GM12878 (cell line): Measurements from ENCODE around the gene ROBO1.

Source experiments
- CBFB ChIP-seq: IDR thresholded peaks from 2 replicates; pipeline ENCODE4 v1.6.1; 2016; ENCODE audit warnings: antibody characterized with exemption, low read depth
- CTCF ChIP-seq, 3 experiments: IDR thresholded peaks in 2 of 3; conservative IDR thresholded peaks in 1 of 3; 2 replicates each; pipeline ENCODE4 v1.5.1; 2011; ENCODE audit warnings: low read depth in 3 of 3, low read length in 3 of 3, mild to moderate bottlenecking in 3 of 3, control low read depth in 2 of 3, moderate library complexity in 2 of 3, inconsistent platforms in 1 of 3, mixed read lengths in 1 of 3; ENCODE audit not compliant: control insufficient read depth in 2 of 3, insufficient read depth in 1 of 3; ENCODE audit errors: extremely low read depth in 1 of 3
- E2F4 ChIP-seq: IDR thresholded peaks from 2 replicates; pipeline ENCODE4 v1.6.1; 2012; ENCODE audit warnings: low read depth, low read length, improper control_type of control experiment
- EGR1 ChIP-seq, 2 experiments: IDR thresholded peaks; 1 replicate in 1 of 2; 2 replicates in 1 of 2; pipeline ENCODE4 v1.6.1; 2011 to 2012; ENCODE audit warnings: low read depth in 2 of 2, low read length in 2 of 2, borderline replicate concordance in 1 of 2, mild to moderate bottlenecking in 1 of 2, moderate library complexity in 1 of 2
- EZH2 ChIP-seq: IDR thresholded peaks from 2 replicates; pipeline ENCODE4 v1.6.1; 2012; ENCODE audit warnings: low read depth, mild to moderate bottlenecking, control low read depth, inconsistent platforms, low read length, borderline replicate concordance; ENCODE audit not compliant: control insufficient read depth
- IKZF1 ChIP-seq: fragments of 450-650 bp; conservative IDR thresholded peaks from 2 replicates; pipeline ENCODE4 v1.6.1; 2017; ENCODE audit warnings: antibody characterized with exemption, mild to moderate bottlenecking
- POLR2A ChIP-seq: IDR thresholded peaks from 2 replicates; pipeline ENCODE4 v1.6.1; 2011; ENCODE audit warnings: low read depth, mild to moderate bottlenecking, low read length
- POLR2AphosphoS5 ChIP-seq: IDR thresholded peaks from 2 replicates; pipeline ENCODE4 v1.6.1; 2011; ENCODE audit warnings: mild to moderate bottlenecking, low read length, inconsistent platforms
- REST ChIP-seq: IDR thresholded peaks from 2 replicates; pipeline ENCODE4 v1.6.1; 2012; ENCODE audit warnings: mild to moderate bottlenecking, low read depth, low read length
- SMAD5 ChIP-seq: IDR thresholded peaks from 2 replicates; pipeline ENCODE4 v1.6.1; 2016; ENCODE audit warnings: antibody characterized with exemption, low read depth
- SPI1 ChIP-seq: IDR thresholded peaks from 2 replicates; pipeline ENCODE4 v1.6.1; 2011; ENCODE audit warnings: low read depth, mild to moderate bottlenecking, low read length, moderate library complexity, borderline replicate concordance; ENCODE audit not compliant: insufficient read depth
- TARDBP ChIP-seq: IDR thresholded peaks from 2 replicates; pipeline ENCODE4 v1.6.1; 2016; ENCODE audit warnings: borderline replicate concordance
- USF1 ChIP-seq: IDR thresholded peaks from 2 replicates; pipeline ENCODE4 v1.6.1; 2011; ENCODE audit warnings: borderline replicate concordance, low read depth, mild to moderate bottlenecking, moderate library complexity, mixed read lengths, low read length; ENCODE audit not compliant: insufficient read depth; ENCODE audit errors: extremely low read length
- ZNF592 ChIP-seq: fragments of 450-650 bp; IDR thresholded peaks from 2 replicates; pipeline ENCODE4 v1.6.1; 2017; ENCODE audit warnings: mild to moderate bottlenecking, moderate library complexity

- TF ChIP-seq CTCF (IDR thresholded peaks at IDR 0.05 in 2 of 3, conservative IDR thresholded peaks at IDR 0.05 in 1 of 3; ENCODE audit: control insufficient read depth in 2 of 3, extremely low read depth in 1 of 3, insufficient read depth in 1 of 3, low read depth in 3 of 3, low read length in 3 of 3) (no peak), E2F4 (no peak), SMAD5 (no peak), USF1 (no peak), IKZF1 (no peak), POLR2A (no peak), REST (no peak), SPI1 (peak; percentile 40; the same call in 1 of the 2 replicates), EZH2 (no peak), ZNF592 (no peak), POLR2AphosphoS5 (no peak), CBFB (no peak), EGR1 (IDR thresholded peaks at IDR 0.05; ENCODE audit: borderline replicate concordance in 1 of 2, low read depth in 2 of 2, low read length in 2 of 2) (no peak), TARDBP (no peak)
These were observed 1205.5 kb downstream of the ROBO1 start for GRCh38 chr3:78562328-78562727.
